IPS DF 4.7 (cell line): Measurements from ENCODE around the gene KCNC2.

ENCODE experiments used
- DNase-seq: peaks from one replicate; pipeline ENCODE4 v3.0.0-alpha.2; 2013; ENCODE audit warnings: low spot score; ENCODE audit errors: extremely low read depth

The KCNC2 gene

DNA sequence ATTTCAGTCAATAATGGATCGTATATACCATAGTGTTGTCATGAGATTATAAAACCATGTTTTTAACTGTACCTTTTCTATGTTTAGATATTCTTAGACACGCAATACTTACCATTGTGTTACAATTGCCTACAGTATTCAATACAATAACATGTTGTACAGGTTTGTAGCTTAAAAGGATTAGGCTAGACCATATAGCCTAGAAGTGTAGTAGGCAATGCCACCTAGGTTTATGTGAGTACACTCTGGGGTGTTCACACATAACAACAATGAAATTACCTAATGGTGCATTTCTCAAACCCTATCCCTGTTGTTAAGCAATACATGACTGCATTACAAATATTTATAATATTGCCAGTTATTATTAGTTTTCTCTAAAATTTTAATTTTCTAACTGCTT lies 144.2 kb downstream of the KCNC2 start:
- DNase-seq, result no peak

DNA sequence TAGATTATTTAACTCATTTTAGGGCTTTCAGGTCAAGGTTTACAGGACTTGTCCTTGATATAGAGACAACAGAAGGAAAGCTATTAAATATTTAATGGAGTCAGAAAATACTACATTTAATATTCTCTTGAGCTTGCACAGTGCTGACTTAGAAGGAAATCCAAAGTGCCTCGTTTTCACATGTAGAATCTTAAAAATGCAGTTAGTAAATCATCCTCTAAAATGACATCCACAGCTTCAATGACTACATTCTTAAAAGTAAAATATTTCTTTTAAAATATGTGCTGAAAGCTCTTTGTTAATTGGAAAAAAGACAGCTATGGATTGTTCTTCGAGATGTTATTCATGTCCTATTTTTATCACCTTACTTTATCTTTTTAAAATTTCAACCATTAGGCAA lies 146.9 kb downstream of the KCNC2 start:
- DNase-seq, result no peak

DNA sequence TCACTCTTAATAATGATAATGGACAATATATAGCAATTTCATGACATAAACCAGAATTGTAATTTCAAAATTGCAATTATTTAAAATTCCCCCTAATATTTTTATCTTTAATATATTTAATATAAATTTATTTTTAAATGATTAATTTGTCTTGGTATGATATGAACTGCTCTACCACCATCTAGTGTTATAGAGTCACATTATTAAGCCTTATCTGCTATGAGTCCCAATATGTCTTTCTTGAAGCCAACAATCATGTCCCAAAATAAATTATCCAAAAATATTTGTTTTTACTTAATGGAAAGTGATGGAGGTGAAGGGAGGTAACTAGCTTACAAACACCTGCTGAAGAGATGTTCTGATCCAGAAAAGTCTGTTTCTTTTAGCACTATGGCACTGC lies 151.4 kb downstream of the KCNC2 start:
- no peak for DNase-seq

DNA sequence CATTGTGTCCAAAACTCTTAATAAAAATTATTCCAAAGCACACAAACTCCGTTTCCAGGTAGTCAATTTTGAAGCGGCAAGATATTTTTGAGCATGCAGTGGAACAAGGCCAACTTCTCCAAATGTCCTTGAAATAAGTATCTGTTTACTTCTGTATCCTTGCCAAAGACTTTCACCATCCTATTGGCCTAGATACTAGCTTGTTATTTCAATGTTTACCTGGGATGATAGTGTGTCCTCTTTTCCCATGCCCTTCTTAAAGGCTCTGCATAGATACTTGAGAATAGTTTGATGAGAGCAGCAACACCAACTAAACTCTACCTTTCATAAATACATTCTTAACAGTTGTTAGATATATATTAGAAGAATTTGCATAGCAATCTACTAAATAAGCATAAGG lies 160.9 kb downstream of the KCNC2 start:
- no peak for DNase-seq

DNA sequence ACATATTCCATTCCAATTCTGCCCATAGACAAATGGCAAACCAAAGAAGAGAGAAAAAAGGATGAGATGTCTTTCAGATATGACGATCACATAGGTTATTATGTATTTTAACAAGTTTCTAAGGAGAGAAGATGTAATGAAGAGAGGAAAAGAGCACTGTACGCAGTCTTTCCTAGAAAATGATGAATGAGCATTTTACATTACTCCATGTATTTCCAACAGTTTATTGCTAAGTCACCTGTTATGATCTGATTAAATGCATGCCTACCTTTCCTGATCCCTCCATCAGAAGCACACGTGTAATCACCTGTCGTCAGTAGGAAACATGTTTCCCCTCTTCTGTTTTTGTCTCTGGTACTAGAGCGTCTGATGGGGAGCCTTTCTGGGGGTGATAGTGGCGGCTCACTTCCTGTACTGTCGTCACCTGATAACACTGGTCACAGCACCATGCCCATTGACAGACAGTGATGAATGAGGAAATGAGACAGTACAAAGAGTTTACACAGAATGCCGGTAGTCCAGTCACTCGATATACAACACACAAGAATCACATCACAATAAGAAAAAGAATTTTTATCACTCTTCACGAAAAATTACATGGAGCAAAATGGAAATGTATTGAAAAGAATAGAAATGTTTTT lies 161.6 kb downstream of the KCNC2 start:
- no peak for DNase-seq

DNA sequence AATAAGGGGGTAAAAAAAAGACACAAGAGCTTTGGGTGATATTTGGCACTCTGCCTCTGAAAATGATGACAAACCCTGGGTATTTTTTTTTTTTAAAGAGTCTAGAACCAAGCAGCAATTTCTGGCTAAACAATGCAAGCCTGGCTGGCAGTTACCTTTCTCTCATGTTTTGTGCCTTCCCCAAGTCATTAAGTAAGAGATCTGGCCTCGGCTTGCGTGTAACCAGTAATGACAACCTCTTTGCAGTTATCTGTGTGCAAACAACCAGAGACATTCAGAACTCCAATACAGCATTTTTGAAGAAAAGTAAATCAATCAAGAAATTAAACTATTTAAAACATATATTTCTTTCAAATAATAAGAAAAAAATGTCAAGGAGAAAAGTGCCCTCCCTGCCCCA lies 167.5 kb downstream of the KCNC2 start:
- DNase-seq, result no peak

DNA sequence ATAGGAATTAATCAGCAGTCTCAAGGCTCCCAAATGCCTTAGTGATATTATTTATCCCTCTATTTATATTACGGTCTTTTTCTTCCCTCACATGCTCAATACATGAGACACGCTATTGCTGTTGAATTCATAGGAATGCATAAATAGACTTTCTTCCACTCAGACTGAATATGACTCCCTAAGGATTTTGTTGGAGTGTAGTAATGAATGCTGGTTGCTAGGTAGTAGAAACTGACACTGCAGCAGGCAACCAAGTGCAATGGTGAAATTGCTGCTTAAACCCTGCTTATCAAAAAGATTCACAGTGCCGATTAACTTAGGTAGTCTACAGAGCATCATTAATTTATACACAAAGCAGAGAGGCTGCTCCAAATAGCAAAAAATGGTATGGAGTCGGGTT lies 168.2 kb downstream of the KCNC2 start:
- DNase-seq, result no peak

DNA sequence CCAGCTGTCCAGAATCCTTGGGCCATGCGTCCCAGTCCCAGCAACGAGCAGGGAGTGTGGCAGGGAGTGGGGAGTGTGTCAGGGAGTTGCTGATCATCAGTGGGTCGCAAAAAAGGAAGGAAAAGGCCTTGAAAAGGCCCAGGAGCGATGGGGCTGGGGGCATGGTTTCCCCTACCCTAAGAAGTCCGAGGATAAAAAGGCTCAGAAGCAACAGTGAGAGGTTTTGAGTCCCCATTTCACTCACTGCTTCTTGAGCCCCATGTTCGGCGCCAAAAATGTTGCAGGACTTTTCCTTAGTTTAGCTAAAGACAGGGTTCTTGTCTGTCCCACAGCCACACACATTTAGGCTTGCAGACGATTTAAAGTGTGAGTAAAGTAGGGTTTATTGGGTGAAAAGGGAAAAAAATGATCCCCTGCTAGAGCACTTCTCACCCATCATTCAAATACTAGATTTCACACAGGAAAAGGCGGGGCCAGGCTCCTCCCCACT lies 189.5 kb downstream of the KCNC2 start:
- no peak for DNase-seq

DNA sequence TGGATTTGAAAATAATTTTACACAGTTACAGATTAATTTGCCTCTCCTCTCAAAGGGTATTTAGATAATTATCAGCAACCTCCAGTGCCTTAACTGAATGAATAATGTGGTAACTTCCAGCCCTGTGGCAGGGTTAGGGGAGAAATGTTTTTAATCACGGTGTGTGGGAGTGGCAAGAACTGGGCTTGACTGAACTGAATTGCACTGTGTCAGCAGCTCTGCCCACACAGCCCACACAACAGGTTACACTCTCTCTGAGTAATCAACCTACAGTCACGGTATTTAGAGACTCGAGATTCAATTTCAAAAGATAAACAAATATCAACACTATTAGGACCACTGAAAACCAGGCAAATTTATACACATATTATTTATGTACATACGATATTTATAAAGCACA lies 198.5 kb downstream of the KCNC2 start:
- no peak for DNase-seq

DNA sequence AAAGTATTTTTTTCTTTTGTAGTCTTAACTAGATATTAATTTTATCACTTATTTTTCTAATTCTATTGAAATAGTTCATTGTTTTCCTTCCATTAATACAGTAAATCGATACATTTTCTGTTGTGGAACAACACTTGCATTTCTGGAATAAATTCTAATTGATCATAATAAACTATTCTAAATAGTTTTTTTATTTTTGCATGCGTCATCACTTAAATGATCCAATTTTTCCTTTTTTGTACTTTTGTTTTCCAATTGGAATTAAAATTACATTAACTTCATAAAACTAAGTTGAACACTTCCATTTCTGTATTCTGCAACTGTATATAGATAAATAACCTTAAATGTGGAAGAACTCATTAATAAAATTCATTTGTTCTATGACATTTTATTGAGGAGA lies 202.5 kb downstream of the KCNC2 start:
- DNase-seq, result no peak

DNA sequence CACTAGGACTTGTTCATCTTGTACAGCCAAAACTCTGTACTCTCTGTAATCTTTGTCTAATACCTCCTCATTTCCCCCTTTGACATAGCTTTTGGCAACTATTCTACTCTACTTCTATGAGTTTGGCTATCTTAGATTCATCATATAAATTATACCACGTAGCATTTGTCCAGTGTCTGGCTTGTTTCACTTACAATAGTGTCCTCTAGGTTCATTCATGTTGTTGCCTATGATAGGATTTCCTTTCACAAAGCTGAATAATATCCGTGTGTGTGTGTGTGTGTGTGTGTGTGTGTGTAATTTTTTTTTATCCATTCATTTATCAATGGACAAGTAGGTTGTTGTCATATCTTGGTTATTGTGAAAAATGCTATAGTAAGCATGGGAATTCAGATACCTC lies 209.5 kb downstream of the KCNC2 start:
- DNase-seq, result no peak

DNA sequence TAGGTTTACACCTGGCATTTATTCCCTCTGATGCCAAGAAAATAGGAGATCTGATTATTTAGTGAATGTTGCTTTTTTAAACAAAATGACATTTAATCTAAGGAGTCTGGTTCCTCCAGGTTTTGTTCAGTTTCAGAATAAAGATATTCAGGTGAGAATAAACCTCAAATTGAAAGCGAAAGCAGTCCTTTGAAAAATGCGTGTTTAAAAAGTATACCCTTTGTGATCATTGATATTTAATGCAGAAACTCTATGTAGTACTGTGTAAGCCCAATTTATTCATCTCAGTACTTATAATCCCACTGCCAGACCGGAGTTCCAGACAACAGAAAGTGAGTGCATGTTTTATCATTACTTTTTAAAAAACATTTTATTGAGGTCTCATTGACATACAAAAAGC lies 210.2 kb downstream of the KCNC2 start:
- DNase-seq, result no peak
